PC-9 (cell line): ENCODE results near the gene RPS26. TPM values are rescaled to one million over a fixed set of nuclear protein-coding genes. Genes with fewer than 3 reads are reported as not detected.

Source experiments
- BruUV-seq: library from RNA; stranded (reverse); fragments of 400-500 nt; replicated peaks from 2 replicates; lab custom pipeline; 2021; lab: Mats Ljungman, UMichigan
- CTCF ChIA-PET: fragments of 300-600 bp; sonication (Branson Sonifier 250); formaldehyde crosslinking; loops from one replicate; lab custom pipeline; 2022; ENCODE audit warnings: antibody characterized with exemption; lab: Charles Lee
- POLR2A ChIA-PET: fragments of 300-600 bp; sonication (Branson Sonifier 250); formaldehyde crosslinking; loops from one replicate; lab custom pipeline; 2022; ENCODE audit warnings: antibody characterized with exemption; ENCODE audit not compliant: unreplicated experiment; lab: Charles Lee
- DNase-seq, 2 experiments: peaks; one replicate each; pipeline versions ENCODE4 v3.0.0 to v3.0.0-alpha.2; 2015 to 2022; ENCODE audit warnings: mixed read lengths in 1 of 2
- H2AFZ ChIP-seq: fragments of 200-600 bp; sonication (generic); 2 replicates; pipeline ENCODE4 v1.8.1; 2017; ENCODE audit warnings: antibody characterized with exemption
- H3F3A ChIP-seq: fragments of 200-600 bp; sonication (generic); 2 replicates; pipeline ENCODE4 v1.8.1; 2017; ENCODE audit warnings: antibody characterized with exemption, mild to moderate bottlenecking, low read depth; ENCODE audit not compliant: insufficient read depth
- H3K27ac ChIP-seq: fragments of 200-600 bp; sonication (generic); 2 replicates; pipeline ENCODE4 v1.6.1; 2016; ENCODE audit warnings: mixed run types
- H3K27me3 ChIP-seq: fragments of 200-600 bp; sonication (generic); 2 replicates; pipeline ENCODE4 v1.6.1; 2016; ENCODE audit warnings: low read depth, mixed run types; ENCODE audit not compliant: insufficient read depth
- H3K36me3 ChIP-seq: fragments of 200-600 bp; sonication (generic); 2 replicates; pipeline ENCODE4 v1.6.1; 2016; ENCODE audit warnings: low read depth, mixed run types
- H3K4me1 ChIP-seq: fragments of 200-600 bp; sonication (generic); replicated peaks from 2 replicates; pipeline ENCODE4 v1.6.1; 2016; ENCODE audit warnings: mixed run types; ENCODE audit not compliant: insufficient read depth
- H3K4me2 ChIP-seq: fragments of 200-600 bp; sonication (generic); 2 replicates; pipeline ENCODE4 v1.6.1; 2017; ENCODE audit warnings: mixed run types
- H3K4me3 ChIP-seq: fragments of 200-600 bp; sonication (generic); 2 replicates; pipeline ENCODE4 v1.6.1; 2016; ENCODE audit warnings: mixed run types
- H3K79me2 ChIP-seq: fragments of 200-600 bp; sonication (generic); 2 replicates; pipeline ENCODE4 v1.6.1; 2017; ENCODE audit warnings: low read depth, mixed run types
- H3K9me2 ChIP-seq: fragments of 200-600 bp; sonication (generic); 2 replicates; pipeline ENCODE4 v1.8.1; 2017; ENCODE audit warnings: mild to moderate bottlenecking; ENCODE audit not compliant: insufficient read depth
- H3K9me3 ChIP-seq: fragments of 200-600 bp; sonication (generic); 2 replicates; pipeline ENCODE4 v1.8.1; 2016; ENCODE audit warnings: low read depth; ENCODE audit not compliant: insufficient read depth
- H4K20me1 ChIP-seq: fragments of 200-600 bp; sonication (generic); 2 replicates; pipeline ENCODE4 v1.8.1; 2017; ENCODE audit not compliant: insufficient read depth
- EZH2 ChIP-seq: fragments of 200-600 bp; sonication (generic); IDR thresholded peaks from 2 replicates; pipeline ENCODE4 v1.8.0; 2017; ENCODE audit warnings: antibody characterized with exemption, low read depth
- intact Hi-C: fragments of 100-400 bp; cut with micrococcal nuclease; formaldehyde crosslinking; loops from one replicate; pipeline ENCODE4 v1.10.0; 2022; ENCODE audit not compliant: unreplicated experiment
- total RNA-seq: library from RNA; stranded (reverse); gene quantifications from 2 replicates; pipeline ENCODE4 v1.2.3, GENCODE V29; 2021
- TF ChIP-seq, protein P1 (sequence below): fragments of 200-600 bp; sonication (generic); conservative IDR thresholded peaks from 2 replicates; pipeline ENCODE4 v1.6.1; 2017; ENCODE audit warnings: mixed run types, antibody characterized with exemption, mild to moderate bottlenecking, moderate library complexity

Gene RPS26
- total RNA-seq, 1 experiment from 2014 or later = 43.3 TPM

DNA sequence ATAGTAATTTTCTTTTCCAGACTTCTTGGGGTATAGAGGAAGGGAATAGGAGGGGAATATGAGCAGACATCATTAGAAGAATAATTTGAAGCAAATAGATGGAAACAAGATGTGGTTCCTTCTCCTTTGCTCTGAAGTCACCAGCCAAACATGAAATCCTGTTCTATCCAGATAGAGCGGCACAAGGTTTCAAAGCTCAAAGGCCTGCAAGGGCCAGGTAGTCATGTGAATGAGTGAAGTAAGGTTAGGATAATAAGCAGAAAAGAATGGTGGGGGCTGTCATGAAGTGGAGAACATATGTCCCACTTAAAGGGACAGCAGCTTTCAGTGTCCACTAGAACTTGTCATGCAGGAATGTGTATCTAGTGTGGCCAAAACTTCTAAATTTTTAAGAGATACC lies 23.4 kb upstream of the RPS26 start:
- no peaks in the 10 kb centered on the region for H3K36me3 ChIP-seq
- intact Hi-C loops = no loop called here
- no peaks in the 10 kb centered on the region for H3K9me2 ChIP-seq
- H3K4me1 ChIP-seq = peaks cover 10% of the 10 kb centered on the region
- no peaks in the 10 kb centered on the region for H4K20me1 ChIP-seq
- ChIA-PET CTCF (interaction anchor here (0.5 kb wide), 1 partner anchor 20 kb away, joined by 6 read pairs; no protein-coding TSS in a partner anchor), POLR2A (no interaction called here)
- no peak overlapping the region for H2AFZ ChIP-seq
- no peak overlapping the region for H3K4me2 ChIP-seq
- no TSS peak for BruUV-seq
- no peaks in the 10 kb centered on the region for H3K79me2 ChIP-seq
- no peak overlapping the region for H3K27ac ChIP-seq
- no peak for DNase-seq
- no peak for TF ChIP-seq EZH2
- TF ChIP-seq, protein P1, sequence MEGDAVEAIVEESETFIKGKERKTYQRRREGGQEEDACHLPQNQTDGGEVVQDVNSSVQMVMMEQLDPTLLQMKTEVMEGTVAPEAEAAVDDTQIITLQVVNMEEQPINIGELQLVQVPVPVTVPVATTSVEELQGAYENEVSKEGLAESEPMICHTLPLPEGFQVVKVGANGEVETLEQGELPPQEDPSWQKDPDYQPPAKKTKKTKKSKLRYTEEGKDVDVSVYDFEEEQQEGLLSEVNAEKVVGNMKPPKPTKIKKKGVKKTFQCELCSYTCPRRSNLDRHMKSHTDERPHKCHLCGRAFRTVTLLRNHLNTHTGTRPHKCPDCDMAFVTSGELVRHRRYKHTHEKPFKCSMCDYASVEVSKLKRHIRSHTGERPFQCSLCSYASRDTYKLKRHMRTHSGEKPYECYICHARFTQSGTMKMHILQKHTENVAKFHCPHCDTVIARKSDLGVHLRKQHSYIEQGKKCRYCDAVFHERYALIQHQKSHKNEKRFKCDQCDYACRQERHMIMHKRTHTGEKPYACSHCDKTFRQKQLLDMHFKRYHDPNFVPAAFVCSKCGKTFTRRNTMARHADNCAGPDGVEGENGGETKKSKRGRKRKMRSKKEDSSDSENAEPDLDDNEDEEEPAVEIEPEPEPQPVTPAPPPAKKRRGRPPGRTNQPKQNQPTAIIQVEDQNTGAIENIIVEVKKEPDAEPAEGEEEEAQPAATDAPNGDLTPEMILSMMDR = no peak
- no peaks in the 10 kb centered on the region for H3F3A ChIP-seq
- no peaks in the 10 kb centered on the region for H3K27me3 ChIP-seq
- H3K4me3 ChIP-seq = no peak overlapping the region
- no peaks in the 10 kb centered on the region for H3K9me3 ChIP-seq

DNA sequence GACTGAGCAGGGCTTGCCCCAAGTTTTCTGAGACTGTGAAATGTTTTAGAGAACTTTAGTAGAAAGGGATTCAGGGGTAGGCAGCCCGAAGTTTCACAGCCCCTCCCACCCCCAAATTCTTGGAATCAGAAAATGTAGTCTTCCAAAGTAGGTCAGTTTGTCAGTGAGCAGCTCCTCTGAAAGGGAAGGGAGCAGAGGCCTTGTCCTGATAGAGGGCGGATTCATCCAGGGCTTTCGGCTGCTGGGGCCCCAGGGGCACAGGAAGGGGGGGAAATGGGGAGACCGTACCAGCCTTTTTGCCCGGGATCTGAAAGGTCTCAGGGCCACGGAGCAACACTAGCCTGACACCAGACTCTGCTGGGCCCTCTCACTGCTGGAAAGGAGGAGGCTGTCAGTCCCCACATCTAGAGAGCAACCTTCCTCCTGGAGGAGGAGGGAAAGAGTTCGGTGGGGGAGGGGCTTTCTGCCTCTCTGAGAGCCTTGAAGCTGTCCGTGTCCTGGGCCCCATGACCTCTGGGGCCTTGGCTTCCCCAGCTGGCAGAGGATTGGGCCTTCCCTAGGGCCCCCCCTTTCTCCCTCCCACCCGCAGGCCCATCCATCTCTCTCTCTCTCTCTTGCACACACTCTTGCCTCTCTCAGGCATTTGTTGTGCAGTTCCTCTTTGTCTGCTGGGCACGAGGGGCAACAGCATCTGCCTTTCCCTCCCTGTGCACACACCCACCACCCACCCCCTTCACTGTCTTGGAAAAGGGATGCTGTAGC lies 21.1 kb upstream of the RPS26 start, which contains the start of gene IKZF4:
TSS of gene IKZF4 (plus strand) at position 621 of the 762 bp plus-strand sequence. CDS start 451 bp downstream, outside the sequence.
- Histone ChIP-seq H3K27me3 (no peaks in the 10 kb centered on the region), H4K20me1 (no peaks in the 10 kb centered on the region), H3K4me1 (no peaks in the 10 kb centered on the region), H3K4me3 (no peak within 1 kb of the TSS), H3K4me2 (no peak within 1 kb of the TSS), H3K79me2 (no peaks in the 10 kb centered on the region), H3K27ac (no peak within 1 kb of the TSS), H3F3A (no peaks in the 10 kb centered on the region), H3K36me3 (no peaks in the 10 kb centered on the region), H2AFZ (no peak within 1 kb of the TSS), H3K9me2 (no peaks in the 10 kb centered on the region), H3K9me3 (no peaks in the 10 kb centered on the region)
- ChIA-PET CTCF (no interaction called here), POLR2A (no interaction called here)
- BruUV-seq = no TSS peak
- no peak for TF ChIP-seq EZH2
- TF ChIP-seq, protein P1 = no peak
- intact Hi-C loops = no loop called here
- DNase-seq = no peak

DNA sequence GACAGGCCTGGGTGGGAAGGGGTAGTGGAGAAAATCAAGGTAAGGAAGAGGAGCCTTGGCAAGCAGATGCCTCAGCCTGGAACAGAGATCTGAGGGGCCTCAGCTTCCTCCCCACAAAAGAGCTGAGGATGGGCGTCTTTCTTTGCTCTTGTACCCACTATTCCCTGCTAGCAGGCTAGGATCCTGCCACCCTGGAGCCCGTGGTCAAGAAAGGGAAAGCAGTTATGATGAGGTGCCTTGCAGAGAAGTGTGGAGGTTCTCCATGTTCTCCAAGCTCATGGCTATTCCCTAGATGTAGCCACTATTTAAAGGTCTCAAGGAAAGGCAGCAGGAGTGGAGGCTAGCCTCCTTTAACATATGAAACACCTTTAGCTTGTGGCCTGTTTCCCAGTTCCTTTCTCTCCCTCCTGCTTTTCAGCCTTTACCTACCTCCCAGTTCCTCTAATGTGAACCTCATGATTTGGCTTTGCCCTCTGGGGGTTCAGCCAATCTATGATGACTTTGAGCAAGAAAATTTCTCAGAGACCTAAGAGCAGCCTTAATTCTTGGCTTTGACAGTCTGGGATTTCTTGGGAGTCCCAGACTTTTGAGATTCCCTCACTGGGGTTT lies 19.7 kb upstream of the RPS26 start:
- H2AFZ ChIP-seq = no peak overlapping the region
- BruUV-seq = no TSS peak
- TF ChIP-seq, protein P1 = no peak
- no peak for TF ChIP-seq EZH2

More for the DNA sequence above, 19.7 kb upstream of the RPS26 start:
- Histone ChIP-seq H4K20me1 (no peaks in the 10 kb centered on the region), H3K27me3 (no peaks in the 10 kb centered on the region), H3K9me2 (no peaks in the 10 kb centered on the region), H3K4me2 (no peak overlapping the region), H3K79me2 (no peaks in the 10 kb centered on the region), H3K27ac (no peak overlapping the region), H3K36me3 (no peaks in the 10 kb centered on the region), H3K4me1 (no peaks in the 10 kb centered on the region), H3K9me3 (no peaks in the 10 kb centered on the region), H3F3A (no peaks in the 10 kb centered on the region), H3K4me3 (no peak overlapping the region)
- ChIA-PET POLR2A (no interaction called here), CTCF (no interaction called here)
- no peak for DNase-seq
- intact Hi-C loops = no loop called here
